ENCODE results near the gene MEP1B. TPM values are rescaled to one million over a fixed set of nuclear protein-coding genes. Genes with fewer than 3 reads are reported as not detected.

MEP1B gene
- total RNA-seq (0.04 and 0.09 TPM in 2 replicates), polyA plus RNA-seq (0.34 TPM in 1 of 2 replicates, not detected in the other)

DNA sequence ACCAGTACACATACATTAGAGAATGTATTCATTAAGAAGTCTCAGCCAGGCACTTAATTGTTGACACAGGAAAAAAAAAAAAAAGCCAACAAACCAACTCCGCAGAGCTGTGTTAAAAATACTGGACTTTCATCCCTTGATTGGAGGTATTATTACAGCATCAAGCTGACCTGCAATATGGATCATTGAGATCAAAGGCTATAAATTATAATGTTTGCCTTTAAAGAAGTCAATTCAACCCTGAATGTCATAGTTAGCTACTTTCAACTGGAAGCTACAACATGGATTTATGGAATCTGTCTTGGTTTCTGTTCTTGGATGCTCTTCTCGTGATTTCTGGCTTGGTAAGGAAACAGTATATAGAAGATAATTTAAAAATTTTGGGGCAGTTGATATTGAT, at the start of gene MEP1B:
MEP1B (plus strand) TSS at position 250 of the 400 bp plus-strand sequence; CDS start at position 282, 32 bp downstream.
- H3K4me1 ChIP-seq (ENCODE audit: low read depth), result no peaks in the 10 kb centered on the region
- H3K27ac ChIP-seq, result no peak within 1 kb of the TSS
- H3K27me3 ChIP-seq, result no peaks in the 10 kb centered on the region
- DNase-seq (ENCODE audit: low read depth in 1 of 2, low spot score in 1 of 2), result no peak
- TF ChIP-seq, protein P1, sequence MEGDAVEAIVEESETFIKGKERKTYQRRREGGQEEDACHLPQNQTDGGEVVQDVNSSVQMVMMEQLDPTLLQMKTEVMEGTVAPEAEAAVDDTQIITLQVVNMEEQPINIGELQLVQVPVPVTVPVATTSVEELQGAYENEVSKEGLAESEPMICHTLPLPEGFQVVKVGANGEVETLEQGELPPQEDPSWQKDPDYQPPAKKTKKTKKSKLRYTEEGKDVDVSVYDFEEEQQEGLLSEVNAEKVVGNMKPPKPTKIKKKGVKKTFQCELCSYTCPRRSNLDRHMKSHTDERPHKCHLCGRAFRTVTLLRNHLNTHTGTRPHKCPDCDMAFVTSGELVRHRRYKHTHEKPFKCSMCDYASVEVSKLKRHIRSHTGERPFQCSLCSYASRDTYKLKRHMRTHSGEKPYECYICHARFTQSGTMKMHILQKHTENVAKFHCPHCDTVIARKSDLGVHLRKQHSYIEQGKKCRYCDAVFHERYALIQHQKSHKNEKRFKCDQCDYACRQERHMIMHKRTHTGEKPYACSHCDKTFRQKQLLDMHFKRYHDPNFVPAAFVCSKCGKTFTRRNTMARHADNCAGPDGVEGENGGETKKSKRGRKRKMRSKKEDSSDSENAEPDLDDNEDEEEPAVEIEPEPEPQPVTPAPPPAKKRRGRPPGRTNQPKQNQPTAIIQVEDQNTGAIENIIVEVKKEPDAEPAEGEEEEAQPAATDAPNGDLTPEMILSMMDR (IDR thresholded peaks at IDR 0.05; ENCODE audit: low read depth, low read length), result no peak
- H3K9me3 ChIP-seq (ENCODE audit: low read depth), result no peaks in the 10 kb centered on the region
- H3K36me3 ChIP-seq, result no peaks in the 10 kb centered on the region
- no peak within 1 kb of the TSS for H3K4me3 ChIP-seq

DNA sequence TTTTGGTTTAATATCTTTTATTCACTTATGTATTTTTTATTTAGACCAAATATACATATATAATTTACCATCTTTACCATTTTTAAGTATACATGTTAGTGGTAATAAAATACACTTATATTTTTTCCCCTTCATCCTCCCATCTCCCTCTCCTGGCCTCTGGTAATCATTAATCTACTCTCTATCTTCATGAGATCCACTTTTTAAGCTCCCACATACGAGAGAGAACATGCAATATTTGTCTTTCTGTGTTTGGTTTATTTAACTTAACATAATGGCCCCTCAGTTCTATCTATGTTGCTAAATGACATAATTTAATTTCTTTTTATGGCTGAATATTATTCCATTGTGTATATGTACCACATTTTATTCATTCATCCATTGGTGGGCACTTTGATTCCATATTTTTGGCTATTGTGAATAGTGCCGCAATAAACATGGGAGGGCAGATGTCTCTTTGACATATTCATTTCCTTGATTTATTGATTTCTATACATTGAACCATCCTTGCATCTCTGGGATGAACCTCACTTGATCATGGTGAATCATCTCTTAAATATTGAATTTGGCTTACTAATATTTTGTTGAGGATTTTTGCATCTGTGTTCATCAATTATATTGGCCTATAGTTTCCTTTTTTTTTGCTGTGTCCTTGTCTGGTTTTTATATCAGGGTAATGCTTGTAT, 41.5 kb upstream of the MEP1B start:
- Histone ChIP-seq H3K9me3 (ENCODE audit: low read depth) (no peaks in the 10 kb centered on the region), H3K4me3 (no peak overlapping the region), H3K36me3 (no peaks in the 10 kb centered on the region), H3K27me3 (no peaks in the 10 kb centered on the region), H3K27ac (no peak overlapping the region), H3K4me1 (ENCODE audit: low read depth) (no peaks in the 10 kb centered on the region)
- DNase-seq (ENCODE audit: low read depth in 1 of 2, low spot score in 1 of 2), result no peak
- TF ChIP-seq, protein P1 (IDR thresholded peaks at IDR 0.05; ENCODE audit: low read depth, low read length), result no peak

DNA sequence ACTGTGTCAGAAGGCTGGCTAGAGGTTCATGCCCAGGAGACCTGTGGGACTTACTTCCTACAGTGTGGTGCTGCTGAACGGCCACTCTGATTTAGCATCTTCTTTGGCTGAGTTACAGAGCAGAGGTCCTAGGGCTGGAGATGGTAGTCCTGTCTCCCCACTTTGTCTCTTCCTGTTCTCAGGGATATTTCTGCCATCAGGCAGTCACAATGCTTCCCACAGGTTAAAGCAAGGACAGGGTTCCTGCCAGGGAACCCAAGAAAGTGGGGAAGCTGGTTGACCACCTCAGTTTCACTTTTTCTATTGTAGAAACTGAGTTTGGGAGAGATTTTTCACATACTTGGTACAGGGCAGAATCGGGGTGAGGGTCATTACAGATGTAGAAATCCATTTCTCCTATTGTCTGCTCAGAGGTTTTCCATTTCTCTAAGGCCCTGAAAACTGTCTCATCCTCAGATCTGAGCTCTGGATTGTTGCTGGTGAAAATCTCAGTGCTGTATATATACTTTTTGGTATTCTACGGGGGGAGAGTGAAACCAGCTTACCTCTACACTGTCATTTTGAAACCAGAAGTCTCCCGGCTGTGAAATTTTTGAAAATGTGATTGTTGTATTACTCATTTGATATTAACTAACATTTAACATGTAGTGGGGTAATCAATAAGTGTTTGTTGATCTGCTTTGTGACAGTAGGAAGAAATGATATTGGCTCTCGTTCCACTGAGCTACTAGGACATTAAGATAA, 37.0 kb upstream of the MEP1B start:
- H3K9me3 ChIP-seq (ENCODE audit: low read depth), result no peaks in the 10 kb centered on the region
- H3K36me3 ChIP-seq, result no peaks in the 10 kb centered on the region
- TF ChIP-seq, protein P1 (IDR thresholded peaks at IDR 0.05; ENCODE audit: low read depth, low read length), result no peak
- no peaks in the 10 kb centered on the region for H3K4me1 ChIP-seq (ENCODE audit: low read depth)
- H3K4me3 ChIP-seq, result no peak overlapping the region
- no peak for DNase-seq (ENCODE audit: low read depth in 1 of 2, low spot score in 1 of 2)
- H3K27me3 ChIP-seq, result no peaks in the 10 kb centered on the region
- no peak overlapping the region for H3K27ac ChIP-seq

DNA sequence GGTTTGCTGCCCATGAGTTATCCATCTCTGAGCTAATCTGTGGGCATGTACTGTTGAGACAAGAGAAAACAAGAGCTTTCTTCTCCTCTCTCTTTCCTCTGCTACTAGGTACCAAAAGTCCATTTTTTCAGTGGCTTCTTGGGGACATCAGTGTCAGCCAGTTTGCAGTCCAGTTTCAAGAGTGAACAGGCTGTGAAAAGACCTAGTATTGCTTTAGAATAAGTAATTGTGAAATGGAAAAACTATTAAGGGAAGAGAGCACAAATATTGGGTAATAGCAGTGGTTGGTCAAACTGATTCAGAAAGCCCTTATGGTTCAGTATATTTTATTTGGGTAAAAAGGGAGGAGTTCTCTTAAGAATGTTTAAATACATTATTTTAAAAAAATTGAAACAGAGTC, 33.0 kb upstream of the MEP1B start:
- H3K36me3 ChIP-seq, result no peaks in the 10 kb centered on the region
- peaks cover 5% of the 10 kb centered on the region for H3K27me3 ChIP-seq
- TF ChIP-seq, protein P1 (IDR thresholded peaks at IDR 0.05; ENCODE audit: low read depth, low read length), result no peak
- no peaks in the 10 kb centered on the region for H3K4me1 ChIP-seq (ENCODE audit: low read depth)
- H3K4me3 ChIP-seq, result no peak overlapping the region
- H3K27ac ChIP-seq, result no peak overlapping the region
- H3K9me3 ChIP-seq (ENCODE audit: low read depth), result no peaks in the 10 kb centered on the region
- DNase-seq (ENCODE audit: low read depth in 1 of 2, low spot score in 1 of 2), result no peak

GRCh38 chr18:32157580-32157979, 32.3 kb upstream of the MEP1B start:
- H3K27ac ChIP-seq, result no peak overlapping the region
- DNase-seq (ENCODE audit: low read depth in 1 of 2, low spot score in 1 of 2), result no peak
- TF ChIP-seq, protein P1 (IDR thresholded peaks at IDR 0.05; ENCODE audit: low read depth, low read length), result no peak

More at GRCh38 chr18:32157580-32157979, 32.3 kb upstream of the MEP1B start:
- Histone ChIP-seq H3K9me3 (ENCODE audit: low read depth) (no peaks in the 10 kb centered on the region), H3K27me3 (peaks cover 5% of the 10 kb centered on the region), H3K36me3 (no peaks in the 10 kb centered on the region), H3K4me1 (ENCODE audit: low read depth) (no peaks in the 10 kb centered on the region), H3K4me3 (no peak overlapping the region)
